ENCODE measurements around the gene CA5A.
"Not testable (repeated sequence)": the region's sequence is repeated elsewhere in the genome, so short reads cannot be mapped to it uniquely, and the experiment has no call there.

The CA5A gene

DNA sequence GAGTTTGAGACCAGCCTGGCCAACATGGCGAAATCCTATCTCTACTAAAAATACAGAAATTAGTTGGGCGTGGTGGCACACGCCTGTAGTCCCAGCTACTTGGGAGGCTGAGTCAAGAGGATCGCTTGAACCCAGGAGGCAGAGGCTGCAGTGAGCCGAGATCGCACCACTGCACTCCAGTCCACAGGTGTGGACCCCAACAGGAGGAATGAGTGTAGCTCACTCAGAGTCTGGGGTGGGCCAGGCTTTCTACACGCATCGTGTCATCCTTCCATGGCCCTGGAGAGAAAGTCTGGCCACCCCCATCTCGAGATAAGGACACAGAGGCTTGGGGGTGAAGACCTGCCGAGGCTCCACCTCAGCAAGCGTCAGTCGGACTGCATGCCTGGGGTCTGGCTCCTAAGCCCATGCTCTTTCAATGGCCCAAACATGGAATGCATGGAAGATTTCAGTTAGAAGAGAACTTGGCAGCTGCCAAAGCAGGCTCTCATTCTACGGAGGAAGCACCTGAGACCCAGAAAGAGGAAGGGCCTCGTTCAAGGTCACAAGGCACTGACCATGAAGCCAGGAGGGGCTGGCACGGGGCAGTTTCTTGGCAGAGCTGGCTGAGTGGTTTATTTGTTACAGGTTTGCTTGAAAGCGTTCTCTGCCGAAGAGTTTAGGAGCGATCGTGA is 1.4 kb downstream of the CA5A start:
- not testable (repeated sequence) for H3K36me3 ChIP-seq (ENCODE audit: control insufficient read depth, insufficient read depth, low read length); H3K4me1 ChIP-seq (ENCODE audit: control insufficient read depth, insufficient read depth, low read length); H3K9me3 ChIP-seq (ENCODE audit: control insufficient read depth, low read length); H3K27me3 ChIP-seq (ENCODE audit: control insufficient read depth, insufficient read depth, low read length, poor library complexity, severe bottlenecking); H3K27ac ChIP-seq (ENCODE audit: insufficient read depth, low read depth, low read length, poor library complexity, severe bottlenecking); H3K4me3 ChIP-seq (ENCODE audit: insufficient read depth, low read depth, low read length)
- 93% methylated on average over 17 to 19 of the region's 19 CpGs for WGBS, 2 experiments

DNA sequence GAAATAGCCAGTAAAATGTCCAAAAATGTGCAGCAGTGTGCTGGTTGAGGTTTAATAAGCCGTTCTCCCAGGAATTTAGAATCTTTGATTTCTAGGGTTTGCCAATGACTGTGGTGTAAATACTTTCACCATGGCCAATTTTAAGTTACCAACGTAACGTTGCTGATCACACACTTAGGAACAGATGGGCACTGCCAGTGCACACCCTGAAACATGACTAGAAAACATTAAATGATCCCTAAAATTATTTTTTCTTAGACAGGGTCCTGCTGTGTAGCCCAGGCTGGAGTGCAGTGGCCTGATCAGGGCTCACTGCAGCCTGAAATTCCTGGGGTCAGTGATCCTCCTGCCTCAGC is 3.2 kb downstream of the CA5A start:
- no peaks in the 10 kb centered on the region for H3K36me3 ChIP-seq (ENCODE audit: control insufficient read depth, insufficient read depth, low read length)
- H3K9me3 ChIP-seq (ENCODE audit: control insufficient read depth, low read length) = no peaks in the 10 kb centered on the region
- no peaks in the 10 kb centered on the region for H3K27me3 ChIP-seq (ENCODE audit: control insufficient read depth, insufficient read depth, low read length, poor library complexity, severe bottlenecking)
- peaks cover 7% of the 10 kb centered on the region for H3K4me1 ChIP-seq (ENCODE audit: control insufficient read depth, insufficient read depth, low read length)
- no peak overlapping the region for H3K27ac ChIP-seq (ENCODE audit: insufficient read depth, low read depth, low read length, poor library complexity, severe bottlenecking)
- no peak overlapping the region for H3K4me3 ChIP-seq (ENCODE audit: insufficient read depth, low read depth, low read length)
- WGBS, 2 experiments = 94 to 97% methylated on average over 3 of the region's 3 CpGs

- H3K27me3 ChIP-seq (ENCODE audit: control insufficient read depth, insufficient read depth, low read length, poor library complexity, severe bottlenecking); H3K4me1 ChIP-seq (ENCODE audit: control insufficient read depth, insufficient read depth, low read length); H3K36me3 ChIP-seq (ENCODE audit: control insufficient read depth, insufficient read depth, low read length); H3K4me3 ChIP-seq (ENCODE audit: insufficient read depth, low read depth, low read length); H3K9me3 ChIP-seq (ENCODE audit: control insufficient read depth, low read length); H3K27ac ChIP-seq (ENCODE audit: insufficient read depth, low read depth, low read length, poor library complexity, severe bottlenecking): not testable (repeated sequence)
- WGBS, 2 experiments = 92 to 94% methylated on average over 17 of the region's 17 CpGs
Observed at GRCh38 chr16:87932475-87933139, 3.7 kb downstream of the CA5A start.

- no peak overlapping the region for H3K27ac ChIP-seq (ENCODE audit: insufficient read depth, low read depth, low read length, poor library complexity, severe bottlenecking)
- H3K9me3 ChIP-seq (ENCODE audit: control insufficient read depth, low read length) = no peaks in the 10 kb centered on the region
Observed at GRCh38 chr16:87931504-87931903, 4.8 kb downstream of the CA5A start.

GRCh38 chr16:87930456-87930855 is 5.9 kb downstream of the CA5A start:
- no peaks in the 10 kb centered on the region for H3K36me3 ChIP-seq (ENCODE audit: control insufficient read depth, insufficient read depth, low read length)
- no peaks in the 10 kb centered on the region for H3K27me3 ChIP-seq (ENCODE audit: control insufficient read depth, insufficient read depth, low read length, poor library complexity, severe bottlenecking)
- no peak overlapping the region for H3K4me3 ChIP-seq (ENCODE audit: insufficient read depth, low read depth, low read length)
- H3K4me1 ChIP-seq (ENCODE audit: control insufficient read depth, insufficient read depth, low read length) = peaks cover 7% of the 10 kb centered on the region
- H3K9me3 ChIP-seq (ENCODE audit: control insufficient read depth, low read length) = no peaks in the 10 kb centered on the region
- no peak overlapping the region for H3K27ac ChIP-seq (ENCODE audit: insufficient read depth, low read depth, low read length, poor library complexity, severe bottlenecking)
- 77 to 82% methylated on average over 11 of the region's 11 CpGs for WGBS, 2 experiments

More at GRCh38 chr16:87931504-87931903, 4.8 kb downstream of the CA5A start:
- no peak overlapping the region for H3K4me3 ChIP-seq (ENCODE audit: insufficient read depth, low read depth, low read length)
- H3K27me3 ChIP-seq (ENCODE audit: control insufficient read depth, insufficient read depth, low read length, poor library complexity, severe bottlenecking) = no peaks in the 10 kb centered on the region
- 88 to 91% methylated on average over 17 of the region's 17 CpGs for WGBS, 2 experiments
- H3K4me1 ChIP-seq (ENCODE audit: control insufficient read depth, insufficient read depth, low read length) = peaks cover 7% of the 10 kb centered on the region
- H3K36me3 ChIP-seq (ENCODE audit: control insufficient read depth, insufficient read depth, low read length) = no peaks in the 10 kb centered on the region

GRCh38 chr16:87929986-87930385 is 6.3 kb downstream of the CA5A start:
- 95 to 97% methylated on average over 7 of the region's 7 CpGs for WGBS, 2 experiments
- no peak overlapping the region for H3K4me3 ChIP-seq (ENCODE audit: insufficient read depth, low read depth, low read length)

GRCh38 chr16:87927195-87927562 is 9.2 kb downstream of the CA5A start:
- Histone ChIP-seq H3K27ac (ENCODE audit: insufficient read depth, low read depth, low read length, poor library complexity, severe bottlenecking) (no peak overlapping the region), H3K4me1 (ENCODE audit: control insufficient read depth, insufficient read depth, low read length) (peaks cover 13% of the 10 kb centered on the region), H3K4me3 (ENCODE audit: insufficient read depth, low read depth, low read length) (no peak overlapping the region), H3K36me3 (ENCODE audit: control insufficient read depth, insufficient read depth, low read length) (no peaks in the 10 kb centered on the region), H3K9me3 (ENCODE audit: control insufficient read depth, low read length) (no peaks in the 10 kb centered on the region), H3K27me3 (ENCODE audit: control insufficient read depth, insufficient read depth, low read length, poor library complexity, severe bottlenecking) (no peaks in the 10 kb centered on the region)
- 67% methylated on average over 3 to 4 of the region's 4 CpGs for WGBS, 2 experiments

More at GRCh38 chr16:87929986-87930385, 6.3 kb downstream of the CA5A start:
- Histone ChIP-seq H3K27ac (ENCODE audit: insufficient read depth, low read depth, low read length, poor library complexity, severe bottlenecking) (no peak overlapping the region), H3K9me3 (ENCODE audit: control insufficient read depth, low read length) (no peaks in the 10 kb centered on the region), H3K27me3 (ENCODE audit: control insufficient read depth, insufficient read depth, low read length, poor library complexity, severe bottlenecking) (no peaks in the 10 kb centered on the region), H3K36me3 (ENCODE audit: control insufficient read depth, insufficient read depth, low read length) (no peaks in the 10 kb centered on the region), H3K4me1 (ENCODE audit: control insufficient read depth, insufficient read depth, low read length) (peaks cover 7% of the 10 kb centered on the region)

GRCh38 chr16:87926246-87927194 is 9.8 kb downstream of the CA5A start:
- H3K9me3 ChIP-seq (ENCODE audit: control insufficient read depth, low read length) = no peaks in the 10 kb centered on the region
- H3K27ac ChIP-seq (ENCODE audit: insufficient read depth, low read depth, low read length, poor library complexity, severe bottlenecking) = no peak overlapping the region
- H3K27me3 ChIP-seq (ENCODE audit: control insufficient read depth, insufficient read depth, low read length, poor library complexity, severe bottlenecking) = no peaks in the 10 kb centered on the region
- whole genome bisulfite sequencing, 2 experiments = 88 to 90% methylated on average over 44 of the region's 44 CpGs
- peaks cover 9% of the 10 kb centered on the region for H3K4me1 ChIP-seq (ENCODE audit: control insufficient read depth, insufficient read depth, low read length)
- H3K36me3 ChIP-seq (ENCODE audit: control insufficient read depth, insufficient read depth, low read length) = no peaks in the 10 kb centered on the region
- no peak overlapping the region for H3K4me3 ChIP-seq (ENCODE audit: insufficient read depth, low read depth, low read length)

- no peak overlapping the region for H3K4me3 ChIP-seq (ENCODE audit: insufficient read depth, low read depth, low read length)
- no peaks in the 10 kb centered on the region for H3K27me3 ChIP-seq (ENCODE audit: control insufficient read depth, insufficient read depth, low read length, poor library complexity, severe bottlenecking)
- H3K4me1 ChIP-seq (ENCODE audit: control insufficient read depth, insufficient read depth, low read length) = peaks cover 7% of the 10 kb centered on the region
- 90 to 93% methylated on average over 26 of the region's 26 CpGs for WGBS, 2 experiments
- no peak overlapping the region for H3K27ac ChIP-seq (ENCODE audit: insufficient read depth, low read depth, low read length, poor library complexity, severe bottlenecking)
- H3K36me3 ChIP-seq (ENCODE audit: control insufficient read depth, insufficient read depth, low read length) = no peaks in the 10 kb centered on the region
- H3K9me3 ChIP-seq (ENCODE audit: control insufficient read depth, low read length) = no peaks in the 10 kb centered on the region
Observed at GRCh38 chr16:87924811-87925670, 11.3 kb downstream of the CA5A start.
